LNCAP (cell line): ENCODE results near the gene CSNK2A2.

Experiments used
- CTCF ChIP-seq: fragments of 450-650 bp; IDR thresholded peaks from 2 replicates; pipeline ENCODE4 v1.5.1; 2017; ENCODE audit warnings: mild to moderate bottlenecking

The CSNK2A2 gene

DNA sequence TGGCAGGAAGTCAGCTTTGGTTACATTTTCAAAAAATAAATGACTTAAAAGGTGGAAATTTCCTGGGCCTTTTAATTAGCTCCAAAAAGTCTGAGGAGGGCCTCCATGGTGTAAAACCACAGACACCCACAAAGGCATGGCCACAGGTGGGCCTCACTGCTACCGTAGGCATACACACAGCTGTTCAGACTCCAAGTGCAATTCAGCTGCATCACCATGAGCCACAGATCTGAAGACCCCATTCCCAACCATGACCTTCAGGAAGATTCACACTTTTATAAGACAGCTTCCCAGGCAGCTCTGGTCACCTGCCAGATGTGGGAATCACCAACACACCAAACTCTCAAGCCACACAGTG is 20.6 kb downstream of the CSNK2A2 start:
- no peak for TF ChIP-seq CTCF

DNA sequence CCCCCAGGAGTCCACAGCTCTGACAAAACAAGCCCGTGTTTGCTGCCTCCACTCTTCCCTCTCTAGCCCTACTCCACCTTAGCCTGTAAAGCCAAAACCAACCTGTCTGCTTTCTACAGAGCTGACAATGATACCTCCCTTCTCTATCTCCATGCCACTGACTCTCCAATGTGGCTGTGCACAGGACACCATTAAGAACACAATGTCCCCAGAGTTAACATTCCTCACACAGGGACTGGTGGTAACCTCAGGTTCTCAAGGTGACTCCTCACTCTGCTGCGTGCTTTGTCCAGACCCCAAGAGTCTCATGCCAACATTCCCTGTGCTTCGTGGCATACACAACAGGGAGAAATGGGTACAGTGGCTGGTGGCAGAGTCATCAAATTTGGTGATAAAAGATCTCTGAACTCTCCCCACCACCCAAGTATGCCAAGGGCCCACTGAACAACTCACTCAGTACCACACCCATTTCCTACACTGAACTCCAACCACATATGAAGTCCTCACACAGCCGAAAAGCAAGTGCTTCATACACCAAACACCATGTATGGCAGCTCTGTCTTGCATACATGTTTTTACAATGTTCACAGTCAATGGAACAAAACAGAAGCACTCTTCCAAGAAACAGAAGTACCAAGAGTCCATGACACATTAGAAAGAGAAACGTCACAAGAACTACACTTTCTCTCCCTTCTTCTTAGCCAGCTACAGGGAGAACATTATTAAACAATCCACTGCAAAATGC is 21.1 kb downstream of the CSNK2A2 start:
- no peak for TF ChIP-seq CTCF

GRCh38 chr16:58170223-58170622 is 27.7 kb downstream of the CSNK2A2 start:
- TF ChIP-seq CTCF, result no peak

GRCh38 chr16:58160855-58161254 is 37.1 kb downstream of the CSNK2A2 start:
- TF ChIP-seq CTCF, result no peak

DNA sequence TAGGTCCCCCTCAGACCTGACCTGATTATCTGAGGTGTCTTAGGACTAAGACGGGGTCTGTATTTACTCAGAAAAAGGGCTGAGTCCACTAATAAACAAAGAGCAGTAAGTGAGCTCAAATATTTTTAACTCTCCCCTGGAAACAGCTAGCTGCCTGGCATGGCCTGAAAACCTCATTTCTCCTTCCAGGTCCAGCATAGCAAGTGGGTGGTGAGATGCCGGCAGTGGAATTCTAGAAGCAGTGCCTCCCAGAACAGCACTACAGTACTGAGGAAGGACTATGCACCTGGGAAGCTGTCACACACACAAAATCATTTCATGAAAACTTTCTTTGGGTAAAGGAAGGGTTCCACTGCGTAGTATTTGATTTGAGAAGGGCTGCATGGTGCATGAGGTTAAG is 39.2 kb downstream of the CSNK2A2 start:
- no peak for TF ChIP-seq CTCF

GRCh38 chr16:58157951-58158540 is 39.9 kb downstream of the CSNK2A2 start:
- TF ChIP-seq CTCF, result no peak

GRCh38 chr16:58157239-58157638 is 40.7 kb downstream of the CSNK2A2 start:
- no peak for TF ChIP-seq CTCF
